HEK293 (cell line): ENCODE data around the gene LHX2.

ENCODE experiments used
- CTCF ChIP-seq: fragments of 450-650 bp; formaldehyde crosslinking; IDR thresholded peaks from 2 replicates; pipeline ENCODE4 v1.5.1; 2016; ENCODE audit warnings: missing biosample characterization, missing genetic modification characterization
- YY1 ChIP-seq: fragments of 450-650 bp; formaldehyde crosslinking; IDR thresholded peaks from 2 replicates; pipeline ENCODE4 v1.5.1; 2018; ENCODE audit warnings: missing biosample characterization, missing genetic modification characterization

GRCh38 chr9:124045830-124046177 is 34.2 kb downstream of the LHX2 start:
- no peak for TF ChIP-seq CTCF (tag by site-specific recombination)
- TF ChIP-seq YY1, result no peak
